Thoracic aorta (tissue), 2 donors: ENCODE results near the gene C1QTNF4. TPM values are rescaled to one million over a fixed set of nuclear protein-coding genes. Genes with fewer than 3 reads are reported as not detected.

Source experiments
- ATAC-seq: fragments of 150-250 bp; one replicate; pipeline ENCODE4 v1.8.0; 2017; ENCODE audit warnings: low read depth; ENCODE audit not compliant: insufficient number of reproducible peaks, low FRiP score
- DNase-seq: peaks from one replicate; pipeline ENCODE4 v3.0.0-alpha.2; 2020; ENCODE audit warnings: low spot score
- H3K27ac ChIP-seq, 2 donors: fragments of 200-600 bp; sonication (generic); 1 replicate in 1 of 2; 2 replicates in 1 of 2; pipeline ENCODE4 v1.5.1; 2016; ENCODE audit warnings: mild to moderate bottlenecking in 2 of 2, moderate library complexity in 2 of 2
- H3K27me3 ChIP-seq: fragments of 200-600 bp; sonication (generic); replicated peaks from 2 replicates; pipeline ENCODE4 v1.6.0; 2016; ENCODE audit warnings: mild to moderate bottlenecking; ENCODE audit not compliant: insufficient read depth
- H3K36me3 ChIP-seq: fragments of 200-600 bp; sonication (generic); one replicate; pipeline ENCODE4 v1.5.1; 2016
- H3K4me1 ChIP-seq, 2 donors: fragments of 200-600 bp; sonication (generic); 1 replicate in 1 of 2; 2 replicates in 1 of 2; pipeline versions ENCODE4 v1.5.1 to v1.6.0; 2016; ENCODE audit warnings: low read depth in 2 of 2, mild to moderate bottlenecking in 1 of 2; ENCODE audit not compliant: control insufficient read depth in 1 of 2
- H3K4me3 ChIP-seq: fragments of 200-600 bp; sonication (generic); 2 replicates; pipeline ENCODE4 v1.5.1; 2016; ENCODE audit warnings: mild to moderate bottlenecking
- H3K9me3 ChIP-seq: fragments of 200-600 bp; sonication (generic); 2 replicates; pipeline ENCODE4 v1.5.1; 2016
- total RNA-seq, 2 donors: library from RNA; depleted of rRNA; stranded (reverse); fragments of >200 nt; gene quantifications; one replicate each; pipeline versions ENCODE4 v1.1.0 to v1.2.3, GENCODE V29; 2016
- TF ChIP-seq, protein P1 (sequence below): fragments of 200-600 bp; sonication (generic); IDR thresholded peaks from one replicate; pipeline ENCODE4 v1.5.1; 2019; ENCODE audit warnings: antibody characterized with exemption

Gene C1QTNF4
- total RNA-seq, 2 donors from 2014 or later = 2.0 to 2.8 TPM

DNA sequence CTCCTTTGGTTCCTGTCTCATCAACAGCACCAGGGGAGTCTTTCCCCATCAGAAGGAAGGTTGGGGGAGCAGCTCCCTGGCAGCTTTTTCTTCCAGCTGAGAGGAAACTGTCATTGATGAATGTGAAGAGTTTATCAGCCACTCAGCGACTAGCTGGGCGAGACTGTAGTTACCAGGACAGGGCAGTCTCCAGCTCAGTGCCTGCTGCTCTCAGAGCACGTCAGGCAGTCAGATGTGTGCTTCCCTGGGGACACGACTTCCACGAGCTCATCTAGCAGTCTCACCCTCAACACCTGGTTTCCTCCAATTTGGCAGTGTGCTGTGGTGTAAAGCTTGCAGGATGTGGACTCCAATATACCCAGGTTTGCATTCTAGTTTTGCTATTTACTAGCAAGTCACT lies 12.5 kb upstream of the C1QTNF4 start:
- DNase-seq (no peak), ATAC-seq (no peak)
- Histone ChIP-seq H3K27ac (no peak overlapping the region), H3K4me1 (peaks cover 10 to 13% of the 10 kb centered on the region in 2 donors), H3K9me3 (no peaks in the 10 kb centered on the region), H3K27me3 (no peaks in the 10 kb centered on the region), H3K36me3 (no peaks in the 10 kb centered on the region), H3K4me3 (no peak overlapping the region)
- TF ChIP-seq, protein P1, sequence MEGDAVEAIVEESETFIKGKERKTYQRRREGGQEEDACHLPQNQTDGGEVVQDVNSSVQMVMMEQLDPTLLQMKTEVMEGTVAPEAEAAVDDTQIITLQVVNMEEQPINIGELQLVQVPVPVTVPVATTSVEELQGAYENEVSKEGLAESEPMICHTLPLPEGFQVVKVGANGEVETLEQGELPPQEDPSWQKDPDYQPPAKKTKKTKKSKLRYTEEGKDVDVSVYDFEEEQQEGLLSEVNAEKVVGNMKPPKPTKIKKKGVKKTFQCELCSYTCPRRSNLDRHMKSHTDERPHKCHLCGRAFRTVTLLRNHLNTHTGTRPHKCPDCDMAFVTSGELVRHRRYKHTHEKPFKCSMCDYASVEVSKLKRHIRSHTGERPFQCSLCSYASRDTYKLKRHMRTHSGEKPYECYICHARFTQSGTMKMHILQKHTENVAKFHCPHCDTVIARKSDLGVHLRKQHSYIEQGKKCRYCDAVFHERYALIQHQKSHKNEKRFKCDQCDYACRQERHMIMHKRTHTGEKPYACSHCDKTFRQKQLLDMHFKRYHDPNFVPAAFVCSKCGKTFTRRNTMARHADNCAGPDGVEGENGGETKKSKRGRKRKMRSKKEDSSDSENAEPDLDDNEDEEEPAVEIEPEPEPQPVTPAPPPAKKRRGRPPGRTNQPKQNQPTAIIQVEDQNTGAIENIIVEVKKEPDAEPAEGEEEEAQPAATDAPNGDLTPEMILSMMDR = no peak

DNA sequence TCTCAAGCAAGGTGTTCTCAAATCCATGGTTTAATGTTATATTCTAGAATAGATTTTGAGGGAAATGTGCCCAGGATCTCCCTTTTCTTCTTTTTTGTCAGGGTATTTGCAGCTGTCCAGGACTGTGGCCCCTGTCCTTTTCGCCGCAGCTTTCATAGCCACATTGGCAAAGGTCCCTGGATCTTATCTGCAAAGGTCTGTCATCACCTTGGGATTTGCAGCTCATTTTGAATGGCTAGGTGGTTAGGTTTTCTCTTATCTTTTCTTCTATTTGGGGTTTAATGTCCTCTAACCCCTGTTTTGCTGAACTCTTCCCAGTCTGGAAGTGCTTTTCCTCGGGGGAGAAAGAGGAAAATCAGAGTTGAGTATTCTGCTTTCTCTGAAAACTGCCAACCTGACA lies 11.7 kb upstream of the C1QTNF4 start:
- no peaks in the 10 kb centered on the region for H3K36me3 ChIP-seq
- H3K4me1 ChIP-seq = peaks cover 10 to 13% of the 10 kb centered on the region in 2 donors
- no peak overlapping the region for H3K27ac ChIP-seq
- H3K9me3 ChIP-seq = no peaks in the 10 kb centered on the region
- no peak overlapping the region for H3K4me3 ChIP-seq
- H3K27me3 ChIP-seq = no peaks in the 10 kb centered on the region
- TF ChIP-seq, protein P1 = no peak
- ATAC-seq (no peak), DNase-seq (no peak)

DNA sequence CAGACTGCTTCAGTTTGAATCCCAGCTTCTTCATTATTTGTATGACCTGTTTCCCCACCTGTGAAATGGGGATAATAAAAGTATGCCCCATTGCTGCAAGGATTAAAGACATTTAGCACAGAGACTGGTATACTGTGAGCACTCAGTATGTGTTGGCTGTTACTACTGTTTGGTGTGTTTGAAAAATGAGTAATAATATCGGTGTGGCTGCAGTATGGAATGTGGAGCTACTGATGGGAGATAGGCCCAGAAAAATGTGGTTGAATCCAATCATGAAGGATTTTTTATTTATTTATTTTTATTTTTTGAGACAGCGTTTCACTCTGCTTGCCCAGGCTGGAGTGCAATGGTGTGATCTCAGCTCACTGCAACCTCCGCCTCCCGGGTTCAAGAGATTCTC lies 9.1 kb upstream of the C1QTNF4 start:
- TF ChIP-seq, protein P1 = no peak

DNA sequence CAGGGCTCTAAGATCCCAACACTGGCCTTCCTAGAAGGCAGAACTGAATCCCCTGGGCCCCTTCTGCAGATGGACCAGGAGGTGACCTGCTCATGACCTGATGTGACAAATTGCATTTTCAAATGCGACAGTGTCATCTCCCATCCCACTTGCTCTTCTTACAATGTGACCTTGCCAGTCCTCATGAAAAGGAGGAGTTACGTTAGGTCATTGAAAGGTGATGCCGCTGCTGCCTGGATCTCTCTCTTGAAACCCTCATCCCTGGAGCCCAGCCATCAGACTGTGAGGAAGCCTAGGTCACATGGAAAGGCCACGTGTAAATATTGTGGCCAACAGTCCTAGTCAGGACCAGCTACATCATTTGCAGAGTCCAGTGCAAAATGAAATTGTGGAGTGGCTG lies 5.7 kb upstream of the C1QTNF4 start:
- no peak overlapping the region for H3K4me3 ChIP-seq
- H3K36me3 ChIP-seq = no peaks in the 10 kb centered on the region
- TF ChIP-seq, protein P1 = no peak
- H3K9me3 ChIP-seq = no peaks in the 10 kb centered on the region
- no peaks in the 10 kb centered on the region for H3K4me1 ChIP-seq
- no peak for DNase-seq
- H3K27ac ChIP-seq = no peak overlapping the region
- no peaks in the 10 kb centered on the region for H3K27me3 ChIP-seq
- no peak for ATAC-seq

More for the DNA sequence above, 9.1 kb upstream of the C1QTNF4 start:
- Histone ChIP-seq H3K9me3 (no peaks in the 10 kb centered on the region), H3K4me1 (peaks cover 10 to 13% of the 10 kb centered on the region in 2 donors), H3K27ac (no peak overlapping the region), H3K27me3 (no peaks in the 10 kb centered on the region), H3K36me3 (no peaks in the 10 kb centered on the region), H3K4me3 (no peak overlapping the region)
- ATAC-seq = no peak
- no peak for DNase-seq

DNA sequence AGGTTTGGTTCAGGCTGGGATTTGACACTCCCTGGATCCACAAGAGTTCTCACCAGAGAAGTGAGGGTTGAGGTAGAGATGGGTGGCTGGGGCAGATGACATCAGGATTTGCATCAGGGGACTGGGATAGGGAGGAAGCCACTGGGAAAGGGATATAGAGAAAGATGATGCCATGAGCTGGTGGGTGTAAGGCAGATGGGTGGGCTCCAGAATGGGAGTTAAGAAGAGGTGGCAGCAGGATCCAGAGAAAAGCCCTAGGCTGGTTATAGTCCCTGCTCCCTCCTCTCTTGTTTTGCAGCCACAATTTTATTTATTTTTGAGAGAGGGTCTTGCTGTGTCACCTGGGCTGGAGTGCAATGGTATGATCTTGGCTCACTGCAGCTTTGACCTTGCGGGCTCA lies 1.8 kb upstream of the C1QTNF4 start:
- Histone ChIP-seq H3K36me3 (no peaks in the 10 kb centered on the region), H3K4me1 (peaks cover 12% of the 10 kb centered on the region in 2 donors), H3K27ac (no peak overlapping the region), H3K9me3 (no peaks in the 10 kb centered on the region), H3K27me3 (peaks cover 10% of the 10 kb centered on the region), H3K4me3 (no peak overlapping the region)
- TF ChIP-seq, protein P1 = no peak
- DNase-seq (no peak), ATAC-seq (no peak)
